Islet precursor cell (in vitro differentiated cells): ENCODE data around the gene ATP8A2.
"Not testable (repeated sequence)": the region's sequence is repeated elsewhere in the genome, so short reads cannot be mapped to it uniquely, and the experiment has no call there.

ENCODE experiments used
- DNase-seq: peaks from one replicate; pipeline ENCODE4 v3.0.0-alpha.2; 2018

ATP8A2 gene

GRCh38 chr13:25939961-25940687 lies 568.4 kb downstream of the ATP8A2 start:
- no peak for DNase-seq

DNA sequence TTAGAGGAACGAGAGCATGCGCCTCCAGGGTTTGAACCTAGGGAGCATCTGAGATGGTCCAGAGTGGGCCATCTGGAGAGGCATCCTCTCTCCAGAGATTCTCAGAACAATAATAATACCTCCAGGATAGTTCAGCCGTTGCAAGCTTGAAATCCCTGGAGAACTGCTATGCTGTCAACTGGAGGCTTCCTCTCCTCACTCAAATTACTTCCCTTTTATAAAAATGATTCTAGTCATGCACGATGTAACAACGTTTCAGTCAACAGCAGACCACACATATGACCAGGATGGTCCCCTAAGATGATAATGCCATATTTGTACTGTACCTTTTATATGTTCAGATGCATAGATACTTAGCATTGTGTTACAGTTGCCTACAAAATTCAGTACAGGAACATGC lies 571.3 kb downstream of the ATP8A2 start:
- DNase-seq: no peak

DNA sequence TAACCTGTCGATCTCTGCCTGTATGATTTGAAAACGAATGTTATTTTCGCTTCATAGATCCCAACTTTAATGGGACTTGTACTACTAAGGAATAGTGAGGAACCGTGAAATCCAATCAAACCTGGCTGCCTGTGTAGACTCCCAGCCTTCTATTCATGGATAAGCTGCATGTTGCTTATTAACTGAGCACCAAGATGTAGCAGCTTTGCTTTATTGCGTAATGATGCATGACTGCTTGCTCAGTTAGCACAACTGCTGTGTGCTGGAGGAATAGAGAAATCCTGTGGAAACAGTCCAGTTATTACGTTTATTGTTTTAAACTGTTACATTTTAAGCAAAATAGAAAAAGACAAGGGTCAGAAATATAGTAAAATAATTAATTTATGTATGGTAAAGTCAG lies 571.9 kb downstream of the ATP8A2 start:
- no peak for DNase-seq

GRCh38 chr13:25945596-25945995 lies 573.8 kb downstream of the ATP8A2 start:
- no peak for DNase-seq

DNA sequence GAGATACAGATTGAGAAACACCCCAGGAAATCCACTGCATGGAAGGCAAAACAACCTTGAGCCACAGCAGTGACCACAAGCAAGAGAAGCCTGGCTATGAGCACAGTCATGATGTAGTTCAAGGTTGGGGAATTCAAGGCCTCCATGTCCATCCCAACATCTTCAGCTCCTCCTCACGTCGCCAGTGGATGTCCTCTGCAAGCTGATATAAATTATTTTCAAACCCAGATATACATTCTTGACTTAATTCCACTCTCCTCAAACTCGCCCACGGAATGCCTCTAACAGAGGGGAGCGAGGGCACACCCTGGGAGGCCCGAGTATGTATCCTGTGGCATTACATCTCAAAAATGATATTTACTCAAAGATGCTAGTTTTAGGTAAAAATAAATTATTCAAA lies 574.5 kb downstream of the ATP8A2 start:
- no peak for DNase-seq

GRCh38 chr13:25948910-25949309 lies 577.1 kb downstream of the ATP8A2 start:
- no peak for DNase-seq

GRCh38 chr13:25951831-25952230 lies 580.1 kb downstream of the ATP8A2 start:
- no peak for DNase-seq

DNA sequence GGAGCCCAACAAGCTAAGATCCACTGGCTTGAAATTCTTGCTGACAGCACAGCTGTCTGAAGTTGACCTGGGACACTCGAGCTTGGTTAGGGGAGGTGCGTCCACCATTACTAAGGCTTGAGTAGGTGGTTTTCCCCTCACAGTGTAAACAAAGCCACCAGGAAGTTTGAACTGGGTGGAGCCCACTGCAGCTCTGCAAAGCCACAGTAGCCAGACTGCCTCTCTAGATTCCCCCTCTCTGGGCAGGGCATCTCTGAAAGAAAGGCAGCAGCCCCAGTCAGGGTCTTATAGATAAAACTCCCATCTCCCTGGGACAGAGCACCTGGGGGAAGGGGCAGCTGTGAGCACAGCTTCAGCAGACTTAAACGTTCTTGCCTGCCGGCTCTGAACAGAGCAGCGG lies 582.3 kb downstream of the ATP8A2 start:
- not testable (repeated sequence) for DNase-seq

GRCh38 chr13:25954943-25955342 lies 583.2 kb downstream of the ATP8A2 start:
- not testable (repeated sequence) for DNase-seq

DNA sequence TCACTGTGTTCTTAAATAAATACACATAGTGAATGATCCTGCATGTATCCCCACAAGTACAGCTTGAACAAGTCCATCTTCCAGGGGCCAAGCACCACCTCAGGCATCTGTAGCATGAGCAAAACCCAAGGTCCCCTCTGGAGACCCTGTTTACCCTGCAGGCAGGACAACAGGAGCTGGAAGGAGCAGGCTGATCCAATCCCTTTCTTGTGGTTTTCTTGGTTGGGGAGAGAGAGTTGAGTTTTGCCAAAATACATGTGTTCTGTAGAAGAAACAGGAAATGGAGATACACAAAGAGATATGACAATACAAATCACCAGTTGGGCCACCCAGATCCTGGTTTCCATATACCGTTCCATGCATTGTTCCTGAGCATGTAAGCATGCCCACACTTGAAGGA lies 587.2 kb downstream of the ATP8A2 start:
- no peak for DNase-seq

- no peak for DNase-seq
Observed at GRCh38 chr13:25961294-25961693, 589.5 kb downstream of the ATP8A2 start.

DNA sequence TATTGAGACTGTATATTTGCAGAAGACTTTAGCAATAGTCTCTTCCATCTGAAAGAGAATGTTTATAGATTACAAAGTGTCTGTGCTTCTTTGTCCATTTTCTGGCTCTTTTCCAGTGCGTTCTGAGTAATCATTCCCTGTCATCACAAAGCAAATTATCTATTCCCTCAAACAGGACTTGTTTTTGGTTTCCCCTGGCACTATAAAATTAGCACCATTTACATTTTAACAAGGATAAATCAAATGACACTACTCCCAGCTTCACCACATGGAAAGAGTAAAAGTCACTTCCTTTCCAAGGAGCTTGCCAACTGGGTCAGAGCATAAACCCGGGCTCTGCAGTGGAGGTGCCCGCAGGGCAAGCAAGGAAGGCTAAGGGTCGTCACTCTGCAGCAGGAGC lies 591.9 kb downstream of the ATP8A2 start:
- DNase-seq: no peak

DNA sequence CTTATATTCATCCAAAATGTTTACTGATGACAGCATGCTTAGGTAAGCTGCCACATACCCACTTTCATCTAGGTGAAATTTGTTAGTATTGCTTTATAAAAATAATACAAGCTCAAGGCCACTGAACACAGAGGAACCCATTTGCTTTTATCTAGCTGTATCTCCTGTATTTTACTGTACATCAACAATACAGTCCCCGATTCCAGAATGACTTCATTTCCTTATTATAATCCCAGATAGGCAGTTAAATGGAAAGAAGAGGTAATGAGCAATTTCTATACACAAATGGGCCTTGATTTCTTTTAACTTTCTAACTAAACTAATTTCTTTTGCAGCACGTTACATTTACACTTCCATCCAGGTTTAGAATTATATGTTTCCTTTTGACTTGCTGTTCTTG lies 593.8 kb downstream of the ATP8A2 start:
- no peak for DNase-seq

GRCh38 chr13:25966086-25966485 lies 594.3 kb downstream of the ATP8A2 start:
- DNase-seq: no peak

DNA sequence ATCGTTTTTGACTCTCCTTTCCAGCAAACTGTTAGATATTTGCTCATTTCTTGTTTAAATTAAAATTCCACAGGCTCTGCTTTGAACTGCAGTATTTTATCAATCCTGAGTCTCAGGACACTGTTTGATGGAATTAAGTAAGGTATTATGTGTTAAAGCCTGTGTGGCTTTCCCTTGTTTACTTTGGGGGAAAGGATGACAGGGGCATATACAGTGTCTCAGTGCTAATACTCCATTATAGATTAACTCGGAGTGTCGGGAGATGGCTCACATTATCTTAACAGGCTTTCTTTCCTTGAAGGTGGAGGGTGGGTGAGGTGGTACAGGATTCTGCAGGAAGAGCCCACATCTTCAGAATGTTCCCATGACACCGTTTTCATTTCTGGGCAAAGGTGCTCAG lies 595.4 kb downstream of the ATP8A2 start:
- no peak for DNase-seq

GRCh38 chr13:25971047-25971446 lies 599.3 kb downstream of the ATP8A2 start:
- DNase-seq: no peak

DNA sequence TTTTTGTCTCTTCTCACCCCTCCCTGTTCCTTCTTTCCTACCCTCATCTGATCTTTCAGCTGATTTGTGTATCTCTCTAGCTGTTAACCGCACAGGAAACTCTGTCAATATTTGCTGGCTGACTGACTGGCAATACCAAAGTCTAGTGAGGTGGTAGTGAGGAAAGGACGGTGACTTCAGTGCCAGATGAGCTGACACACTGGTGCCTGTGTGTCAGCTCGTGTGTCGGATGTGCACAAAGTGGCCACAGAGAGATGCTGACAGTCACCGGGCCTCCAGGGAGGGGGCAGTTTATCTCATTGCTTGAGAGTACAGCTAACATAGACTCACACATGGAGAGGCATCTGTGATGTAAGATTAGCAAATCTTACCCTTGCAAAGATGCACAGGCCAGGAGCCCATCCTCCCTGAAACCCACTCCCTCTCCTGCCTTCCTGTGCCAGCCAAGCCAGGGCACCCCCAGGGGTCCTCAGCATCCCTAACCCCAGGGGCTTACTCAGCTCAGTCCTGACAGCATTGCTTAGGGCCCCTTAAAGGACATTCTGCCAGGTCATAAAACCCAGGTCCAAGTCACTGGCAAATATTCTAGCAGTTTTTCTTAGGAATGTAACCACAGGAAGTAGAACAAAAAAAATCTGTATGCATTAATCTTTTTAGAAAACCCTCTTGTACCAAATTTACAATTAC lies 599.8 kb downstream of the ATP8A2 start:
- no peak for DNase-seq

GRCh38 chr13:25973085-25973484 lies 601.3 kb downstream of the ATP8A2 start:
- no peak for DNase-seq

DNA sequence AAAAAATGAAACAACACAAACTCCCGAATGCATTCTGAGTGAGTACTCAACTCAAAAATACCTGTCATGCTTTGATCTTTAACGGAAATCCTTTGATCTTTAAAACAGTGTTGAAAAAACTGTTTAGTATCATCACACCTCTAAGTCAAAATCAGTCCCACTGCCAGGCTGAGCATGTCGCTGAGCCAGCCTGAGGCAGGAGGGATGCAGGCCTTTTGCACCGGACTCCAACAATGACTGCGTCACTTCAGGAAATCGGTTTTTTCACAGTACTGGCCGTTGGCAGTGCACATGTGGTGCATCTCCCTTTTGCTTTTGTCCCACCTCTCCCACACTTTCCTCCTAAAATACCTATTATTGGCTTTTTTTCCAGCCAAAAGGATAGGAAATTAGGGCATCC lies 601.8 kb downstream of the ATP8A2 start:
- no peak for DNase-seq

- DNase-seq: peak; percentile 63
Observed at GRCh38 chr13:25977216-25977615, 605.4 kb downstream of the ATP8A2 start.

DNA sequence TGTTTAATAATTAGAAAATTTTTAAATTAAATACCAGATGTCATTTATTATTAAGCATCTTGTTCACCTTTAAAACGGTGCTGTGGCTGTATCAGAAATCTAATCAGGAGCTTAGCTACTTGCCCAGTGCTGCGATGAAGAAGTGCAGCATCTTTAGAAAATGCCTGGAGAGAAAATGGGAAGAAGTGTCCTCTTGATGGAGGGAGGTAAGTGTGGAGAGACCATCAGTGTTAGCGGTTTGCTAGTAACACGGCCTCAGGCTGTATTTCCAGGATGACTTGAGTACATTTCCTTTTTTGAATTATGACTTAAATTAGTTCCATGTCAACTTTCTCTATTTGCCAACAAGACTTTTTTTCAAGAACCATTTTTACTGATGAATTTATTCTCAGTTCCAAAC lies 605.9 kb downstream of the ATP8A2 start:
- DNase-seq: no peak

DNA sequence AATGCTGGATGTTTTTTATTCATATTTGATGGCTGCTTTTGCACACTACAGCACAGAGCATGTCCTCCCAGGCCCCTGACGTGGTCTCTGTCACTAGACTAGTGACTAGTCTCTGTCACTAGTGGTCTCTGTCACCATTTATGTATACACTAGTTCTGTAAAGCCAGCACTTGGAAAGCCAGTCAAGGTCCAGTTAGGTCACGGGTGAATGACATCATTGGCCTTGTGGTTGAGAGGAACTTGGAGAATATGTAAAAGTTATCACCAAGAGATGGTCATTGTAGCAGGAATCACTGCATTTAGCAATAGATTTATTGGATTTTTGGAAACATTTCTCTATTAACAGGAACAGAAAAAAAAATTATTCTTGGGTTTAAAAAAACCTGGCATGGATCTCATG lies 607.2 kb downstream of the ATP8A2 start:
- DNase-seq: no peak

DNA sequence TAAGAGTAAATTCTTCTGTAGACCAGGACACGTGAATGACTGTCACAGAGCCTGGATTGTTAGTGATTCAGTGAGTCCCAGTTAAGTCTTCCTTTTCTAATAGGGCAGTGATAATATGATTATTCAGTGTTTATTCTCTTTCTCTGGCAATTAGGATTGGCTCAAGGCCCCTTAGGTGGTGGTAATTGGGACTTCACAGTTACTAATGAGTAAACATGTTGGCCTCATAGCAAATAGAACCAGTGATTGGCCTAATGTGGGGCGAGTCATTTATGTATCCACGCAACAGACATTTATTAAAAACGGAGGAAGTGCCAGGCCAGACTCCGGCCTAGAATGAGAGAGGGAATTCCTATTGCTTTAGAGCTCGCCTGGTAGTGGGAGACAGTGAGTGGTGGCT lies 607.6 kb downstream of the ATP8A2 start:
- DNase-seq: no peak

DNA sequence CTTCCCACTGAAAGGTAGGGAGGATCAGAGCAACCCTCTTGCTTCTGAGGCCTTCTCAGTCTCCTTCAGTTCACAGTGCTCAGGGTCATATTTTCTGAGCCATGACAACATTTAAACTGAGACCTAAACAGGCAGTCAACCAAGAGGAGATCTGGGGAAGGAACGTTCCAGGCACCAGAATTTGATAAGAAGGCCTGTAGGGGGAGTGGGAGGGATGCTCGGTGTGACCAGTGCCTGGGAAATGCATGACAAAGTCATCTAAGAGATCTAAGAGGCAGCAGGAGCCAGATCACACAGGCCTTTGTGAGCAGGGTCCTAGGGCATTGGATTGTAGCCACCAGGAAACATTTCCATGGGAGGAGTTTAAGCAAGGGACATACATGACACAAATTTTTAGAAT lies 608.5 kb downstream of the ATP8A2 start:
- peak; percentile 75 for DNase-seq

- DNase-seq: no peak
Observed at GRCh38 chr13:25981060-25981459, 609.3 kb downstream of the ATP8A2 start.
